Left renal pelvis (tissue), 4 donors: ENCODE results near the gene DTNA. TPM values are rescaled to one million over a fixed set of nuclear protein-coding genes. Genes with fewer than 3 reads are reported as not detected.
"Not testable (repeated sequence)": the region's sequence is repeated elsewhere in the genome, so short reads cannot be mapped to it uniquely, and the experiment has no call there.

Source experiments
- DNase-seq, 4 donors: peaks; one replicate each; pipeline ENCODE4 v3.0.0-alpha.2; 2013; ENCODE audit warnings: low read depth in 4 of 4, low spot score in 3 of 4
- polyA plus RNA-seq, 4 donors: library from polyadenylated mRNA; unstranded; fragments of 120-200 nt; gene quantifications; one replicate each; pipeline ENCODE4 v1.2.1, GENCODE V29; 2013; ENCODE audit not compliant: insufficient read length in 4 of 4

The DTNA gene
- polyA plus RNA-seq, 4 donors: 8.9 to 20.8 (median 18.3) TPM

DNA sequence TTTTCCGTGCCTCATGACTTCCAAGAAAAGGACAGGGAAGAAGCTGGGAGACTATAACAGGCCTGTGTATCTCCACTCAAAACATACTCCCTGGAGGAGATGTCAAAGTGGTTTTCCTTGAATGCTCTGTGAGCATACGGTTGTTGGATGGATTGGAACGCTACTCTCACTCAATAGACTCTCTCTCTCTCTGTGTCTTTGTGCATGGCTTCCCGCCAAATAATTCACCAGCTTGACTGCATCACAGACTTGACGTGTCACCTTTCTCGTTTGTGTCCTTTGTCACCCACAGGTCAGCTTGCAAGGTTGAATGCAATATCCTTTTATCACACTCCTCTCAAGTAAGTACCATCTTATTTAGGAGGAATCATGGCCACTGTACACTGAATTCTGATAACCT is 174.3 kb downstream of the DTNA start:
- DNase-seq: no peak

DNA sequence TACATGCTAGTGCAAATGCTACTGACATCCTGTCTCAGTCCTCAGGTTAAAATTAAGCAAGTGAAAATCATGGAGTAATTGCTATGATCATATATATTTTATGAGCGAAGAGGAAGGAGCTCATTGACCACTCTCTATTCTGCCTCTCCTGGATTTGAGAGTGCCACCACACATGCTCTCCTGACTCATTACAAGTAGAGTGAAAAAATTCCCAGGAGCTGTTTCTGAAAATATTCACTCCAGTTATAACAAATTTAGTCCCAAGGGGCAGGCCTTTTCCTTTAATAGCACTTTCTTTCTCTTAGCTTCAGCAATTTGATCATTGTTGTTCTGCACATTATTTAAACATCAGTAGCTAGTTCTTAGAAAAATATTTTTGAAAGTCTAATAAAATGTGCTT is 176.1 kb downstream of the DTNA start:
- no peak for DNase-seq

DNA sequence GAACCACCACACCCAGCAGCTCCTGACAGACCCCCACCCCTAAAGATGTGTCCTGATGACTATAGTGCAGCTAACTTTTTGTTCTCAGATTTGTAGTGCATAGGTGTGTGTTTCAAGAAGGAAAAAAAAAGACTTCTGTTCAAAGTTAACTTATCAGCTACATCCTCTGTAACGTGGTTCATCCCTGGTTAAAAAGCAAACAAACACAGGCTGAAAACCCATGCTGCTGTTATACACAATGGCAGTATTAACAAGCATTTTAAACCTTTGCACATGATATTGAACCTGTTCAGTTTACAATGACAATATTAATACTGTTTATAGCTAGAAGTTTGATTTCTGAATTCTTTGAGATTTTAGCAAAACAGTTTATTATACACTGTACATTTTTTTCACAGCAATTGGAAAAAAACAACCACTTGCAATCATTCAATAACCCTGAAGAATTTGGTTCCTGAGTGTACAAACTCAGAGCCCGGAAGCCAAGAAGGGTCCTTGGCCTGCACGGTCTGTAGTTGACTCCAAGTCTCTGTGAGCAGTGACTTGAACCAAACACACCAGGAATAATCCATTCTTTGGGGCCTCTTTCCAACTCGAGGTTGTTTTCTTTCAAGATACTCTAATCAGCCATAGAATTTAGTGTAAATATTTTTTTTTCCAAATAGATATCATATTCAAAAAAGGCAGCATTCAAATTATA is 177.9 kb downstream of the DTNA start:
- DNase-seq: no peak

DNA sequence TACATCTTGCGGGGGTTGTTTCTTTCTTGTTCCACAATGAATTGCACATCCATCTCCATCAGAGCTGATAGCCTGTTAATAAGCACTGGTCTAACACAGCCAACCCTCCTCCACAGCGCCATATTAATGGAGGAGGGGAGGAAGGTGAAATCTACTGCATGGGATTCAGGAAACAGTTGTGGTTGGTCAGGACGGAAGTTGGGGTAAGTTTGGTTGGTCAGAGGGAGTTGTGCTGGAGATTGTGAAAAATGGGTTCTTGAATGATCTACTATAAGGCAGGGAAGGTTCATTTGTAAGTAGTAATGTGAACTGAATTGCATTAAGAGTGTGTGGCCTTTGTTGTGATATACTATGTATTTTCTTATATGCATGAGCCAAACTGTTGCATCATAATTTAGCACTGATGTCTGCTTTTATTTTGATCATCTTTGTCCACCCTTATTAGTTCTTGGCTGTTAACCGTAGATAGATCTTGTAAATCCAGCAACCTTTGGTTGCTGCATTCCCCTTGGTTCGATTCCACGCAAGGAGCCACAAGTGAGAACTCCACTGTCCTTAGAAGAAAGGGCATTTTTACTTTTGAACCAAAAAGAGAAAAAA is 180.5 kb downstream of the DTNA start:
- no peak for DNase-seq

DNA sequence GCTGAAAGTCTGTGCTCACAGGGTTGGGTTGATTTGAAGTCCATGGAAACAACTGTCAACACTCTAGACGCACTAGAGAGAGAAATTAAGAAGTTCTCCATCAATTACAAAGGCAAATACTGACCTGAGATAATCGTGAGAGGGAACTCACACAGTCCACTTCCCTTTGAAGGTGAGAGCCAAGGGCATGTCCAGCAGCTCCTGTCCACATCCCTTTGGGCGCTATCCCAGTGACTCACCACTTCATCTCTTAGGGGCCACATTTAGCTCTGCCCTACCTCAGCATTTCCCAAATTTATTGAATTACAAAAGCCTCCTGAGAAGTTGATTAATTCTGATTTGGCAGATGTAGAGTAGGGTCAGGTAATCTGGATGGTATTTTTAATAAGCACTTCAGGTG is 182.3 kb downstream of the DTNA start:
- DNase-seq: no peak

- DNase-seq: no peak
Measured at GRCh38 chr18:34893239-34893638, 183.1 kb downstream of the DTNA start.

DNA sequence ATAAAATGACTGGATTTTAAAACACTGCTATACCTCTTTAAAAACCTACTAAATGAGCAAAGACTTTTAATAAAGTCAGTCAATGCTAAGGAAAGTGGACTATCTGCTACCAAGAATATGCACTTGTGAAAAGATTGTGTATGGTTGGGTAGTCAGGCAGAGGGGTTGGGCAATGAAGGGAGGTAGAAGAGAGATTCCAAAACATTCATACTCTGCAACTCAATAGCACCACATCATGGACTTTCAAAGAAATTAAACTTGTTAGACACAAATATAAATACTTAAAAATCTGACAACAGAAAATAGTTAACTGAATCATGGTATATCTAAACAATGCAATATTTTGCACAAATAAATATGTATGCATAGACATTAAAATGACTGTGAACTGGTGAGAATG is 191.2 kb downstream of the DTNA start:
- DNase-seq: no peak

- DNase-seq: no peak
Measured at GRCh38 chr18:34904994-34905393, 194.9 kb downstream of the DTNA start.

GRCh38 chr18:34906985-34907384 is 196.9 kb downstream of the DTNA start:
- not testable (repeated sequence) for DNase-seq

DNA sequence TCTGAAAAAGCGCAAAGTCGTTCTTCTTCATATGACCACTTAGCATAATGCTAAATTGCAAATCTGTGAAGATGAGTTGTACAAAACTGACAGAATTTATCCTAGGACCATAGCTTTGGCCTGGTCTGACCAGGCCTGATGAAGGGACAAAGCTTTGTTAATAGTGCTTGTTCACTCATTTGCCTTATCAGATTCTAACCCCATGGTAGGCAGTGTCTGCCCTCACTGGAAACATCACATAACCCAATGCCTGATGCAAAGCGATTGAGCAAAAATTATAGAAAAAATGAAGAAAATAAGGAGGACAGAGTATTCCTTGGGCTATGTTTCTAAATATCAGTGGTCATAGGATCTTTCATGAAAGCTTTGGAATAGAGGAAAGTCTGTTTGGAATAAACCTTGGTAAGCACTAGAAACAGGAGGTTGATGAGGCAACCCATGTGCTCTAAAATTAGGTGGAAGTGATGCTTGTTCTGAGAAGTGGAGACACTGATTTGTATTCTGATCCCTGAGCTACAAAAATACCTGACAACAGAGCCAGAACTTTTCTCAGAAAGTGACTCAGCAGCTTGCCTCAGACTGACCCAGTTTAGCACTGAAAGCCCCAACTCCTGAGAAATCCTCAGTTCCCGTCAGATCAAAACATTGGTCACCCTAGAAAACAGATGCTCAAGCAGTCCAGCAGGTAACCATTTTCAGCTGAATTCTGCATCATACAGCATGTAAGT is 199.7 kb downstream of the DTNA start:
- DNase-seq: no peak

DNA sequence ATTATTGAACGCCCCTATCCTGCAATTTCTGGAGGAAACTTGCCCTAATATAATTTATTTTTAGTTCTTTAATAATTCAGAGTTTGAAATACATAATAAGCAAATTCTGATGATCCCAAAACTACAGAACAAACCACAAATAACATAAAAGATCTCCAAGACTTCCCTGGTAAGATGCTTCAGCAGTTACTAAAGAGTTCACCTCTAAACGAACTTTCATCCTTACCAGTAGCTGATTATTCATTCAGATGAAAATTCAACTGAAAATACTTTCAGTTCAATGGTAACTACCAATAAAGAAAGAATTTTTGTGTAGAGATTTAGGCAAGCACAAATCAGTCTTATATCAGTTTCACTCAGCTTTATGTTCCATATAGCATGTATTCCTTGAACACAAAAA is 201.0 kb downstream of the DTNA start:
- no peak for DNase-seq

GRCh38 chr18:34911661-34912384 is 201.7 kb downstream of the DTNA start:
- no peak for DNase-seq

- DNase-seq: no peak
Measured at GRCh38 chr18:34913837-34914661, 204.0 kb downstream of the DTNA start.

DNA sequence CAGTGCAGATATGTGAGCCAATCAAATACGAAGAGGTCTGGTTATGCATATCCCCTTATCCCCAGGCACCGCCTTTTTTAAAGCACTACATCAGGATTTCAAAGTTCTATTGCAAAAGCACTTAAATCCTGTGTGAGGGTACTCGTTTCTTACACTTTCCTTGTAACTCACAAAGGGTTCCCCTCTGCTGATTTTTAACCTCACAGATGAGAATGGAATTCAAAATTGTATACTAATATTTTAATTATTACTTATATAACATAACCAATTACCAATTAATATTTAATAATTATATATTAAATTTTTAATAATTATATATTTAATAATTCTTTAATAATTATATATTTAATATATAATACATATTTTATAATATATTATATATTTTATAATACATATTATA is 204.9 kb downstream of the DTNA start:
- DNase-seq: no peak

- DNase-seq: not testable (repeated sequence)
Measured at GRCh38 chr18:34916539-34916938, 206.4 kb downstream of the DTNA start.

DNA sequence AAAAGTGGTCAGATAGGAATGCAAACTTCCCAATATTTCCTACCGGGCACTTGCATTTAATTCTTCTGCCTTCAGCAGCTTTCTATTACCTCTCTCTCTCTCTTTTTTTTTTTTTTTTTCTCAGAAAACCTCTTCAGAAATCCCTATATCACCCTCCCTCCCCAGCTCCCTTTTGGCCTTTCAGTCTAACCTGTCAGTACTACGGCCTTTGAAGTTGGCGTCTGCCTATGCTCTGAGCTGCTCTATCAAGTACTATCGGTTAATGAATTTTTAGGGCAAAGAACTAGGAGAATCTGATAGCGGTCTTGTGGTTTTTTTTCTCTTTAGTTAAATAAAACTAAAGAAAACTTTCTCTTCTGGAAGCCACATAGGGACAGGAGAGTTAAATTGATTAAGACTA is 208.8 kb downstream of the DTNA start:
- DNase-seq: no peak

- no peak for DNase-seq
Measured at GRCh38 chr18:34921226-34921625, 211.1 kb downstream of the DTNA start.

- no peak for DNase-seq
Measured at GRCh38 chr18:34921811-34922385, 211.8 kb downstream of the DTNA start.

- DNase-seq: not testable (repeated sequence)
Measured at GRCh38 chr18:34922594-34922993, 212.5 kb downstream of the DTNA start.

GRCh38 chr18:34923911-34924310 is 213.8 kb downstream of the DTNA start:
- DNase-seq: no peak
